ENCODE data around the gene RPS10.
A peak's percentile ranks its signal among the peaks of the same experiment; 100 is the strongest.

RPS10 gene

DNA sequence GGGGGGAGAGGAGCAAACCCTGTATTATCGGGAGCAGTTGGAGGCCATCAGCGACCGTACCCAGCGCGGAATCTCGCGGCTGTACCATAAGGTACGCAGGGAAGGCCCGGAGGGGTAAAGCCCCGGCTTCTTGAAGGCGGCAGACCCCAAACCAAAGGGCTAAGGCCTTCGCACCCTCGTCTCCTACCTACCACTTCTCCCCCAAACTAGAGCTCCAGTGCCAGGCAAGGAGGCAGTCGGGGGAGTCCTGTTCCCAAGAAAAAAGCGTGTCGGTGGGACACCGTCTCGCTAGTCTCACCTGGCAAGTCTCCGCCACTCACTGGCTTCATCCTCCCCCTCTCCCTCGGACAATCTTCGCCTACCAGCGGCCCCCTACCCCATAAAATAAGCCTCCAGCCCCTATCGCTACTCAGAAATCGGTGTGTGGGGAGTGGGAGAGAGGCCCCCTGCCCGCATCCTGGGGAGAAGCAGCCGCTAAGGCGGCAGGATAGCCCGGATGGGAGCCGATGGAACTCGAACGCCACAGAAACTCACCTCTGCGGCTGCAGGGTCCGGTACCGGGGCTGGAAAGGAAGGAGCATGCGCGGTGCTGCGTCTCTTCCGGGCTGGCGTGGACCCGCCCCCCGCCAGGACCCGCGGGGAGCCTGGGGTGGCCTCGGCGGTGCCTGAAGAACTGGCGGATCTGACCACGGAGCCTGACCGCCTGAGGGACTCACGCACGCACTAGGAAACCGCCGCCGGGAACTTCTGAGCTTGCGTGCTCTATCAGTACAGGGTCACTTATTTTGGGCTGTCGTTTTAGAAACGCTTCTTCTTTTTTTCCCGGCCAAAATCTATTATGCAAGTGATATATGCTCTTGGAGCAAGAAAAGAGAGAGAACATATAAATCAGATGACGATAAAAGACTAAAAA, at the start of gene RPS10:
Gene RPS10, minus strand, starts transcription at position 572 of the 913 bp plus-strand sequence. CDS start 848 bp downstream, outside the sequence.
- DNase-seq, result peak; percentile 94 to 95

DNA sequence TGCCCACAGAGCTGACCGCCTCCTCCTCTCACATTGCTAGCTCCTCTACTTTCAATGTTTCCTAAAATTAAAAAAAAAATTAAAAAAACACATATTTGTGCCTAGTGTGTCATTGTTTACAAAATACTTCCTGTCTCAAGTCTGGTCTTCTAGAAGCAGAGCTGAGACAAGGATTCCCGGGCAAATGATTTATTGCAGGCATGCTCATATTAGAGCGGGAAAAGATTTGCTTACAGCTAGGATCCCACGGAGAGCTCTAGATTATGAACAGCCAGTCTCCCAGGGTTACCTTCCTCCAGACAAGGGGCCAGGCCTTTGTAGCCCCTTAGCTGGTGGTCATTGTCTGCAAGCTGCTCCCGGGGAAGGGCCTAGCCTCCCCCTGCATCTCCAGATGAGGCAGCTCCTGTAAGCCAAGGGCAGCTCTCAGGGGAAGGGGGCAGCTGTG, 49.4 kb upstream of the RPS10 start:
- no peak for DNase-seq

DNA sequence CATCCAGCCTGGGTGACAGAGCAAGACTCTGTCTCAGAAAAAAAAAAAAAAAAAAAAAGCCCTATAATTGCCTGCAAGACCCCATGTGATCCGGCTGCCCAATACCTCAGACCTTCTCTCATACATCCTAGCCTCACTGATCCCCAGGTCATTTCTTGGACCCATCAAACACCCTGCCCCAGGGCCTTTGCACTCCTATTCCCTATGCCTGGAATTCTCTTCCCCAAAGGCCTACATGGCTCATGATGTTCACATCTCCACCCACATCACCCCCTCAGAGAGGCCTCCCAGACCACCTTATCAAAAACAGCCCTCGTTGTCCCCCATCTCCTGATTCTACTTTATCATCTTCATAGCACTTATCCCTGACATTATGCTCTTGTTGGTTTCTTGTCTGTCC, 48.9 kb upstream of the RPS10 start:
- DNase-seq, result no peak

DNA sequence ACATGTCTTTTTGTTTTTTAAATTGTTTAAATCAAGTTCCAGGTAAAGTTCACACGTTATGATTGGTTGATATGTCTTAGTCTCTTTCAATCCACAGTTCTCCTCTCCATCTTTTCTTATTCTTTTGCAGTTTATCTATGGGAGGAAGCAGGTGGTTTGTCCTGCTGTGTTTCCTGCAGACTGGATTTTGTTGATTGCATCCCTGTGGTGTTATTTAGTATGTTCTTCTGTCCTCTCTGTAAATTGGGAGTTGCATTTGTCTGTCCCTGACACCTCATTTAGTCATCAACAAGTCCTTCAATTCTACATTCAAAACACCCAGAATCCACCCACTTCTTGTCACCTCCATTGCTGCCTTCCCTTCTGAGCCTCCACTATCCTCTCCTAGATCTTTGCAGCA, 48.1 kb upstream of the RPS10 start:
- no peak for DNase-seq

DNA sequence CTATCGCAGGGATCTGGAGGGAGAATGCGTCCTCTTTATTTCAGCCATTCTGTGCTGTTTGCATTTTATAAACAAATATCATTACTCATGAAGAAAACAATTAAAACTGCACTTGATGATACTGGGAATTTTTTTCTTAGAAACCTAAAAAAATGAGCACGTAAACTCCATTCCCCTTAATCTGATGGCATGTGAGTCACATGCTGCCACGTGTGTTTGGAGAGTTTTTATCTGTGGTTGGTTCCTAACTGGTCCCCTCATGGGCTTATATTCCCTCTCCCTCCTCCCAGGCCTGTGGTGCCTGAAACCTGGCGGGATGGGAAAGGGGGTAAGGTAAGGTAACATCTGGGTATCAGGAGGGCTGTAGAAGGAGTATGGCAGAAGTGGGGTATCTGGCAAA, 46.6 kb upstream of the RPS10 start:
- no peak for DNase-seq

DNA sequence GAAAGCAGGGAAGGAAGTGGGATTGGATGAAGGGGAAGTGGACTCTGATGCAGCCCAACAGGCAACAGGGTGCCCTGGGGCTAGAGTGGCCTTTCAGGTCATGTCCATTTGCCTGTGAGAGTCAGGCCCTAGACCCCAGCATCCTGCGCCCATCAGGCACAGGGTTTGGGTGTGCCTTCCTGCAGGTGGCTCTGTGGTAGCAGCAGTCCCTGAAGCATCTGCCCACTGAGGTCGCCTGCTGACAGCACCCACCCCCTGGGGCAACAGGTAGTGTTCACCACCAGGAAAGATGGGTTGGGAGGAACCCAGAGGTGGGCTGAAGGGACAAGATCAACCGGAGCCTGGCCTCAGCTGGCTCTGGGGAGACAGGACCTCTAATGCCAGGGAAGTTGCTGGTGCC, 43.6 kb upstream of the RPS10 start:
- DNase-seq, result no peak

DNA sequence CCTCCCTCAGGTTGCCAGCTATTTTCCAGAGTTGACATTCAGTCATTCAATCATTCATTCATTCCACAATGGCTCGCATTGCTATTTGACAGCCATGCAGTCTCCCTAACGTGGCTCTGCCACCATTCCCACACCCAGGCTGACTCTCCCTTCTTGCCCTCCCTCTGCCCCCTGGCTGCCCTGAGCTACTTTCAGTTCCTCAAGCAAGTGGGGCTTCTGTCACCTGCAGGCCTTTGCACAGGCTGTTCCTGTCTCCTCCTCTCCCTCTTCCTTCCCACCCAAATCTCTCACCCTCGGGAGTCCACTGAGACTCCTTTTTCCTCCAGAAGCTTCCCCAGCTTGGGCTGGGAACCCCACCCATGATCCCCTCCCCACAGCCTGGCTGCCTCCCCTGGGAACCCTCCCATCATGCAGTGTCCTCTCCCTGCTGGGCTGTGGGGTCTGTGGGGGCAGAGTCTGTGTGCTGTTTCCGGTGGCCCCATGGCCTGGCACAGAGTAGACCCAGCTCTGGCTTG, 42.6 kb upstream of the RPS10 start:
- no peak for DNase-seq

DNA sequence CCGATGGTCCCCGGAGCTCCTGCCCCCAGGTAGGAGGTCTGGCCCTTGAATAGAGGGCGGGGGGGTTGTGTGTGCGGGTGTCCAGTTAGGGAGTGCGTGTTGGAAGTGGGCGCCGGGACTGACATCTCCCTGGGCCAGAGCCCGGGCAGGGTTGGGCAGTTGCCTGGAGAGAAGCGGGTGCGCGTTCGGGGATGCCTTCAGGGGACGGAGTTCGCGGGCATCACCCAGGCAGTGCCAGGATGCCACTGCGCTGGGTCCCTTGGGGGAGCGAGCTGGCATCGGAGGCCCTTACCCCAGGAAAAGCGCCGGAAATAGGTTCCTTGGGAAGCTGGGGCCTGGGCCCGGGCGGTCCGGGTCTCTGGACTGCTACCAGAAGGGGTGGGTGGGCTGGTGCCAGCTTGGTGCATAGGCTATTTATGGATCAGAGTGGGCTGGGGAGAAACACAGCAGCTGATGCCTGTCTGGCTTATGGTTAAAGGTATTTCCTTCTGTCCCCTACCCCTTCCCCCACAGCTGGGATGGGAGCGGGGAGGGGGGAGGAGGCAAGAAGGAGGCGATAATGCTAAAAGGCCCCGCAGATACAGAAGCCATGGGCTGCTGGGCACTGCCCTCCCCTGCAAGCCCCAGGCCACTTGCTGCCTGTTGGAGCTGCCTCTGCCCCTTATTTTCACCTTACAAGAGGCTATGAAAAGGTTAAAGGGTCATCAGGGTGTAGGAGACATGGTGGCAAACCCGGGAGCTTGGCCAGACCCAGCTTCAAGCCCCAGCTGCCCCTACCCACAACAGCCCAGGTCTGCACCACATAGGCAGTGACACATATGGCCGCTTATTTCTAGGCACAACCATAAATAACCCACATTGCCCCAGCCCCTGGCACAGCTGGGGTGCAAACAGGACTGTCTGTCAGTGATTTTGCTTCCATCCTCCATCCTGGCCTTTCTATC, 40.6 kb upstream of the RPS10 start:
- DNase-seq, result no peak

DNA sequence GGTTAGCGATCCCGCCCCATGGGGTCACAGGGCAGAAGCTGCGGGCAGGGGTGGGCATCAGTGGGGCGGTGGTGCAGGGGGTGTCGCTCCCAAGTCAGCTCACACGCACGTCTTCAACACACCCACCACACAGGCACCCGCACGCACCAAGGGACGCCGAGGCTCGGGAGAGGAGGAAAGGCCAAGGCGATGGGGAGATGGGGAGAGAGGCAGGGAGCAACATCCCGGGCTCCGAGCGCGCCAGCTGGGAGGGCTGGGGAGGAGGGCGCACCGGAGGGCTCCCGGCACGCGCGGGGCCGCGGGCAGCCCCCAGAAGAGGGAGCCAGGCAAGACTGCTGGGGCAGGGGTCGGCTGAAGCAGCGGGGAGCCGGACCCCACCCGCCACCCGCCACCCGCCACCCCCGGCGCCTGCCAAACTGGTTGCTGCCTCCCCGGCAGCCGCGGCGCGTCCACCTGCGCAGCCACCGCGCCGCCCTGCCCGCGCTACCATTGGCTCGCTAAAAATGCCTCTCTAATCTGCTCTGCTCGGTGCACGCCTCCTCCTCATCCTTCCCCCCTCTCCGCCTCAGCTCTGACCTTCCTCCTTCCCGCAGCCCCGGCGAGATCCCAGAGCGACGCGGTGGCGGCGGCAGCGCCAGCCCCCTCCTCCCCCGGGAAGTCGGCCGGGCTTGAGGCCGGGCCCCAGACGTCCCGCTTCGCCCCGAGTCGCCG, 39.8 kb upstream of the RPS10 start, which contains the start of gene PACSIN1:
Gene PACSIN1, plus strand, starts transcription at position 546 of the 711 bp plus-strand sequence. CDS start 60,230 bp downstream, outside the sequence.
- DNase-seq, result peak; percentile 15 to 22

DNA sequence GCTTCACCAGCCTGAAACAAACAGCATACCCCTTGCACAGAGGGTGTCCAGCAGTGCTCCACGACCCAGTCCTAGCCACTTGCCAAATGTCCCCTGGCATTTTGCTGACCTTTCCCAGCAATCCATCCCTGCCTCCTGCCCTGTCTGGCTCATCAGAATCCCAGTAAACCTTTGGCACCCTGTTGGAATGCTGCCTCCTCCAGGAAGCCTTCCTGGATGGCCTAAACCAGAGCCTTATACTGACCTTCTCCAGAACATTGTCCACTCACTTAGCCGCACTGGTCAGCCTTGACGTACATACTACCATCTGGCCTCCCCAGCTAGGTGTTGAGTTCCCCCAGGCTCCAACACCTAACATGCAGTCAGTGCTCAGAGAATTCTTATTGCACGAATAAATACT, 38.0 kb upstream of the RPS10 start:
- no peak for DNase-seq

DNA sequence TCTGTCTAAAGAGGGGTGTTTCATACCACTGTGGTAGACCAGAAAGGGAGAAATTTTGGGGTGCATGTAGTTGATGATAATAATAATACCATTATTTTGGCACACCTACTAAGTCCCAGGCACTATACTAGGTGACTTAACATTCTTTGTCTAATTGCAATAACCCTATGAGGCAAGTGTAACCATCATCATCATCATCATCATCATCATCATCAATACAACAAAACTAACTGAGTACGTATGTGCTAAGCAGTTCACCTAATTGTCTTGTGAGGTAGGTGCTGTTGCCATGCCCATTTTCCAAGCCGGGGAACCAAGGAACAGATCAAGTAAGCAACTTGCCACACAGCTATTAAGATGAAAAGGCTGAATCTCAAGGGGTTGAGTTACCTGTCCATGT, 37.4 kb upstream of the RPS10 start:
- DNase-seq, result no peak

DNA sequence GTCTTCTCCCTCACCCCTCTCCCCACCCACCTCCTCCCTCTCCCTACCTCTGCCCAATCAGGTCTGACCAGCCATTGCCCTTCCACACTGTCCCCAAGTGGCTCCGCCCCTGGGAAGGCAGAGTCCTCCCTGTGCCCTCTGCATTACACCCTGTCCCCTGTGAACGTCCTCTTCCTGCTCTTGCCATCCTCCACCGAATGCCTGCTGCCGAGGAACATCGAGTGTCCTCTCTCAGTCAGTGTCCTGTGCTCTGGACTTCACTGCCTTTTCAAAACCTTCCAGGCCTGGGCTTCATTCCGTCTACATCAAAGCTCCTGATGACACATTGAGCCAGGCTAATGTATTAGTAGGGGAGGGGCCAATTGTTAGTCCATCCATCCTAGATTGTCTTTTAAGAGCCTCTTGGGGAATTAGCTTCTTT, 36.7 kb upstream of the RPS10 start:
- no peak for DNase-seq

DNA sequence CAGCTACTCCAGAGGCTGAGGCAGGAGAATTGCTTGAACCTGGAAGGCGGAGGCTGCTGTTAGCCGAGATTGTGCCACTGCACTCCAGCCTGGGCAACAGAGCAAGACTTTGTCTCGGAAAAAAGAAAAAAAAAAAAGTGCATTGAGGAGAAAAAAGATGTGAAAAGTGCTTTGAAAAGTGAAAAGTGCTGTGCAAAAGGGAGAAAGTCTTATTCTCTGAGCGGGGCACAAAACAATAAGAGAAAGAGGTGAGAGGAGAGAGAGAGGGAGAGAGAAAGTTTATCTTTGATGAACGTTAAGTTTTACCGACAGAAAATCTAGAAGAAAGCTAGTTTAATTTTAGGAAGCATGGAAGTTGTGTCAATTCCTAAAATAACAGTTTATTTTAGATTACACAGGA, 36.1 kb upstream of the RPS10 start:
- DNase-seq, result no peak

DNA sequence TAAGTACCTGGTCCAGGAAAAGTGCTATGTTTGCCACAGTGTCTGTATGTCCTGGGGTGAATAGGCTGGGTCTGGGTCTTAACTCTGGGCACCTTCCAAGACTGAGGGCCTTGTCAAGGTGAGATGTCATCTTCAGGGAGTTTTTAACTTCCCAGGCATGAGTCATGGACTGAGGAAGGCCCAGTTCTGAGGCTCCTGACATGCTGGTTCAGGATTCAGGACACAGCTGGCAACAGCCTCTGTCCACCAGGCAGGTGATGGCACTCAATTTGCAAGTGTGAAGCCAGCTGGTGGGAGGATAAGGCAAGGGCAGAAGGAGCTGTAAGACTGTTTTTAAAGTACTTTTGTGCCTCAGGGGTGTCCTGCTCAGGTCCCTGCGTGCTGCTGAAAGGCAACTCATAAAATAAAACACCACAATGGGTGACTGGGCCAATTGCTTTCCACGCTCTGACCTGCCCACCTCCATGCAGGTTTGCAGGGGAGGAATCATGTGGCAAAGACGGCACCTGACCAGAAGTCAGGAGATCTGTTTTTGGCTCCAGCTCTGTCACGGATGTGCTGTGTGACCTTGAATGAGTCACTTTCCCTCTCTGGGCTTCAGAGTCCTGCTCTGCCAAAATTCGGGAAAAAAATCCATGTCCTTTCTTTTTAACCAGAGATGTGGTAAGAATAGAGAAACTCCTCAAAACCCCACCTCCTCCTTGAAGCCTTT, 35.1 kb upstream of the RPS10 start:
- DNase-seq, result no peak

DNA sequence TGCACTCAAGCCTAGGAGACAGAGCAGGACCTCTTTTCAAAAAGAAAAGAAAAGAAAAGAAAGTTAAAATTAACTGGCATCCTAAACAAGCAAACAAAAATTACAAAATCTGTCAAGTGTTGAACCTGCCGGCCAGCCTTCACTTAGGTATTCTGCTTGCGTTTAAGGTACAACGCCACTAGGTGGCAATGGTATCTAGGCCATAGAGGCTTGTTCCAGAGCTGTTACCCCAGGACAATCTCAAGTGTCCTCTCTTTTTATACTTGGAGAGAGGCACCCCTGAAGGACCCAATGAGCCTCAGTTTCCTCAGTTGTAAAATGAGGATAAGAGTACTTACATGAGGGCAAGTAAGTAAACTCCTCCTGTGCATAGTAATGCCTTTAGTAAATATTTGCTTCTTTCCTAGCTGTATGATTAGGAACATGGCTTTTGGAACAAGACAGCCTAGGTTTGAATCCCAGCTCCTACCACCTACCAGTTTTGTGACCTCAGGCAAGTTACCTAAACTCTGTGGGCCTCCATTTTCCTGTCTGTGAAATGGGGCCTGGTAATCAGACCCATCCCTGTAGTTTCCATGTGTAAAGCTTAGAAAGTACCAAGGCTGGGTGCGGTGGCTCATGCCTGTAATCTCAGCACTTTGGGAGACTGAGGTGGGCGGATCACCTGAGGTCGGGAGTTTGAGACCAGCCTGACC, 34.2 kb upstream of the RPS10 start:
- DNase-seq, result peak; percentile 41 to 46

DNA sequence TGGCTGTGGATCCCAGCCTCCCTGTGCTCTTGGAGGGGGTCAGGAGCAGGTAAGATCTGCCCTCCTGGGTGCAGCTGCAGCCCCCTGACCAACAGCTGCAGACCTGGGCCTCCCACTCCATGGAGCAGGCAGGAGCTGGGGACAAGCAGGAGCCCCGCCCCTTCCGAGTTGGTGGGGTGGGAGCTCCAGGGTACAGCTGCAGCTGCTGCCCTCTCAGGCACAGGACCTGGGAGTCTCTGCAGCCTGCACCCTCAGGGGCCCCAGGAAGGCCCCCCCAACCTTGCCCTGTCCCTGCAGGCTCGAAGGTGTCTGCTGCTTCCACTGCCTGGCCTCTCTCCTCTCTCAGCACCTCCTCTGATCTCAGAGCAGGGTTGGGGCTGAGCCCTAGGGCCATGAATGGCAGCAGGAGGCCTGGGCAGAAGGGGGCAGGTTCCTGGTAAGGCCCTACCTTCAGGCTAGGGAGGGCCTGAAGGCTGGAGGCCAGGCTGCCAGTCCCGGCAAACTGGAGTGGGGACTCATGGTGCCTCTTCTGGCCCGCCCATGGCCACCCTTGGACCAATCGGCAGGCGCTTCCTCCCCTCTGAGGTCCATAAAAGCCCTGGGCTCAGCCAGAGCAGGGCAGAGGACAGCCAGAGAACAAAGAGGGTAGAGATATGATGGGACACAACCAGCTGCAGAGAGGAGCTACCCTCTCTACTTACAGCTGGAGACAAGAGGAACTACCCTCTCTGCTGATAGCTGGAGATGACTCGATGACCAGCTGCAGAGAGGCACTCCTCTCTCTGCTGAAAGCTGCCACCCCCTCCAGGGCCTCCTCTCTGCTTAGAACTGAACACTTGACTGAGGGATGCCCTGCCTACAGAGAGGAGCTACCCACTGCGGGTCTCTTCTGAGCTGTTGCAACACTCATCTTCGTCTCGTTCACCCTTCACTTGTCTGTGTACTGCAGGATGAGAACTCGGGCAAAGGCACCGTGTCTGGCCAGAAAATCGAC, 32.2 kb upstream of the RPS10 start:
- no peak for DNase-seq

DNA sequence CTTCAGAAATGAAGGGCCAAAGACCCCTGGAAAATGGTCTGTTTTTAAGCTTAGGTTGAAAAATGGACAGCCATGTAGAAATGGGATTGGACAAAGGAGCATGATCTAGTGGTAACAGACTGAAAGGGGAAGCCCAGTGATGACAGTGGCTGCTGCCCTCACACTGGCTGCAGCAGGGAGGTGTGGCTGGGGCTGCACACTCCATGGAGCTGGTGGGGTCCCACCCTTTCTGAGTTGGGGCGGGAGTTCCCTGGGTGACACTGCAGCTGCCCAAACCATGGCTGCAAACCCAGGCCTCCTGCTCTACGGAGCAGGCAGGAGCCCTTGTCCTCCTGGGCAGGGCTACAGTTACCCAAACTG, 31.5 kb upstream of the RPS10 start:
- no peak for DNase-seq

DNA sequence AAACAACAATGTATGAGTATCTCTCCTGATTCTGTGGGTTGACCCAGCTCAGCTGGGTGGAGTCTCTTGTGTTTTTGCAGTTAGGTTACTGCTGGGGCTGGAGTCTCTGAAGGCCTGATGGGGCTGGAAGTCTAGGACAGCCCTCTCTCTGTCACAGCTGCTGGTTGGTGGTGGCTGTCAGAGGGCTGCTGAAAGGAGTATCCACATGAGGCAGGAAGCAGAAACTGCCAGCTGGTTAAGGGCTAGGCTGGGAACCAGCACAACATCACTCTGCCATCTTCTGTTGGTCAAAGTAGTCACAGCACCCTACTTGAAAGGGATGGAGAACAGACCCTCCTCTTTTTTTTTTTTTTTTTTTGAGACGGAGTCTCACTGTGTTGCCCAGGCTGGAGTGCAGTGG, 30.0 kb upstream of the RPS10 start:
- DNase-seq, result no peak

DNA sequence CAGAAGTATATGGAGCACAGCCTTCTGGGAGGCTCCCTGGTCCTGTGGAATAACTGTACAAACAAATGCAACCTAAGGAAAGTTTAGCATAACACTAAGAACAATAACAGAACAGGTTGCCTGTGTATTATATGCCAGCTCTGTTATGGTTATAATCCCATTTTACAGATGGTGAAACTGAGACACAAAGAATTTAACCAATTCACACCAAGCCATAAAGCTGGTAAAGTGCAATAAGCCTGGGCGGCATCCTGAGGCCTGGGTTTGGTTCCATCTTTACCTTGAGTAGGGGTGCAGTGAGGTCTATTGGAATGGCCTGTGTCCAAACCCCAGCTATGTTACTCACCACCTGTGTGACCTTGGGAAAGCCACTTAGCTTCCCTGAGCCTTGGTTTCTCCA, 25.3 kb upstream of the RPS10 start:
- no peak for DNase-seq

DNA sequence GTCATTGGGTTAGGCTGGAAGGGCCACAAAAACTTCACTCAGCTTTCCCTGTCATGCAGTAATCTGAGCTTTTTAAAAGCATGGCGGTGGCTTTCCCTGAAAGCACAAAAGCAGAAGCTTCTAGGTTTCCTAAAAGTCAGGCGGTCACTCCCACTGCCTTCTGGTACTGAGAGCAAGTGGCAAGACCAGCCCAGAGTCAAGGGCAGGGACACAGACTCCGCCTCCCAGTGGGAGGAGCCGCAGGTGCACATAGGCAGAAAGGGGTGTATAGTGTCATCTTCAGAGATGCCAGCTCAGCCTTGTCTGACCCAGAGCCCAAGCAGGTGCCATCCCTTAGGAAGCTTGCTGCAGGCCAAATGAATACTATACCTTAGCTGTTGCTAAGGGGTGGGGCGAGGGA, 22.0 kb upstream of the RPS10 start:
- DNase-seq, result no peak

Data from activated CD4-positive, alpha-beta T cell treated with anti-CD3 and anti-CD28 coated beads, Interleukin-2, amount 50 U/mL, for 48 hours (primary cell).